Muscle layer of duodenum (tissue), 2 donors: ENCODE data around the gene SEC23IP.

Source experiments
- H3K27ac ChIP-seq: one replicate; pipeline ENCODE4 v1.7.0; 2013; ENCODE audit warnings: mild to moderate bottlenecking, low read length
- H3K27me3 ChIP-seq: one replicate; pipeline ENCODE4 v1.7.0; 2013; ENCODE audit warnings: low read depth, mild to moderate bottlenecking, control low read depth, low read length
- H3K36me3 ChIP-seq, 2 donors: one replicate each; pipeline ENCODE4 v1.7.0; 2013; ENCODE audit warnings: low read length in 2 of 2, control low read depth in 1 of 2, mild to moderate bottlenecking in 1 of 2; ENCODE audit not compliant: insufficient read depth in 2 of 2, control insufficient read depth in 1 of 2
- H3K4me1 ChIP-seq, 2 donors: one replicate each; pipeline ENCODE4 v1.7.0; 2013; ENCODE audit warnings: low read length in 2 of 2, mild to moderate bottlenecking in 2 of 2, control low read depth in 1 of 2, moderate library complexity in 1 of 2; ENCODE audit not compliant: insufficient read depth in 2 of 2, control insufficient read depth in 1 of 2
- H3K4me3 ChIP-seq, 2 donors: one replicate each; pipeline ENCODE4 v1.7.0; 2013; ENCODE audit warnings: low read length in 2 of 2, low read depth in 1 of 2, mild to moderate bottlenecking in 1 of 2
- H3K9me3 ChIP-seq, 2 donors: one replicate each; pipeline ENCODE4 v1.7.0; 2013; ENCODE audit warnings: low read length in 2 of 2, control low read depth in 1 of 2, mild to moderate bottlenecking in 1 of 2; ENCODE audit not compliant: control insufficient read depth in 1 of 2
- donor health status: healthy.

The SEC23IP gene

GRCh38 chr10:119908166-119908565 lies 15.6 kb downstream of the SEC23IP start:
- Histone ChIP-seq H3K9me3 (no peaks in the 10 kb centered on the region), H3K27me3 (no peaks in the 10 kb centered on the region), H3K36me3 (peaks cover 29 to 50% of the 10 kb centered on the region in 2 donors), H3K4me3 (no peak overlapping the region), H3K4me1 (no peaks in the 10 kb centered on the region), H3K27ac (no peak overlapping the region)

DNA sequence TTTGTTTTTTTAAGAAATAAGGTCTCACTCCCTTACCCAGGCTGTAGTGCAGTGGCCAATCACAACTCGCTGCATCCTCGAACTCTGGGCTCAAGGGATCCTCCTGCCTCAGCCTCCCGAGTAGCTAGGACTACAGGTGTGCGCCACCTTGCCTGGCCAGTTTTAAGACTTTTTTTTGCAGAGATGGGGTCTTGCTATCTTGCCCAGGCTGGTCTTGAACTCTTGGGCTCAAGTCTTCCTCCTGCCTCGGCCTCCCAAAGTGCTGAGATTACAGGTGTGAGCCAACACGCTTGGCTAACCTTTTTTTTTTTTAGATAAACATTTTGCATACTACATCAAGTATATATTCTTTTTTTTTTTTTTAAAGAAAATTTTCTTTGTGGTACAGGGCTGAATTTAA lies 18.2 kb downstream of the SEC23IP start:
- no peaks in the 10 kb centered on the region for H3K27me3 ChIP-seq
- H3K36me3 ChIP-seq = peaks cover 29 to 48% of the 10 kb centered on the region in 2 donors
- no peaks in the 10 kb centered on the region for H3K4me1 ChIP-seq
- H3K9me3 ChIP-seq = no peaks in the 10 kb centered on the region
- no peak overlapping the region for H3K4me3 ChIP-seq
- no peak overlapping the region for H3K27ac ChIP-seq

- Histone ChIP-seq H3K9me3 (no peaks in the 10 kb centered on the region), H3K27me3 (no peaks in the 10 kb centered on the region), H3K4me1 (no peaks in the 10 kb centered on the region), H3K36me3 (peaks cover 61 to 71% of the 10 kb centered on the region in 2 donors), H3K27ac (no peak overlapping the region), H3K4me3 (no peak overlapping the region)
Measured at GRCh38 chr10:119917777-119918176, 25.2 kb downstream of the SEC23IP start.

GRCh38 chr10:119919271-119919670 lies 26.7 kb downstream of the SEC23IP start:
- H3K4me1 ChIP-seq = no peaks in the 10 kb centered on the region
- H3K36me3 ChIP-seq = peaks cover 63 to 73% of the 10 kb centered on the region in 2 donors
- no peaks in the 10 kb centered on the region for H3K27me3 ChIP-seq
- no peak overlapping the region for H3K4me3 ChIP-seq
- H3K9me3 ChIP-seq = no peaks in the 10 kb centered on the region
- no peak overlapping the region for H3K27ac ChIP-seq

GRCh38 chr10:119919826-119920225 lies 27.3 kb downstream of the SEC23IP start:
- H3K4me3 ChIP-seq = no peak overlapping the region
- H3K36me3 ChIP-seq = peaks cover 59 to 72% of the 10 kb centered on the region in 2 donors
- no peaks in the 10 kb centered on the region for H3K4me1 ChIP-seq
- H3K27me3 ChIP-seq = no peaks in the 10 kb centered on the region
- no peak overlapping the region for H3K27ac ChIP-seq
- H3K9me3 ChIP-seq = no peaks in the 10 kb centered on the region

DNA sequence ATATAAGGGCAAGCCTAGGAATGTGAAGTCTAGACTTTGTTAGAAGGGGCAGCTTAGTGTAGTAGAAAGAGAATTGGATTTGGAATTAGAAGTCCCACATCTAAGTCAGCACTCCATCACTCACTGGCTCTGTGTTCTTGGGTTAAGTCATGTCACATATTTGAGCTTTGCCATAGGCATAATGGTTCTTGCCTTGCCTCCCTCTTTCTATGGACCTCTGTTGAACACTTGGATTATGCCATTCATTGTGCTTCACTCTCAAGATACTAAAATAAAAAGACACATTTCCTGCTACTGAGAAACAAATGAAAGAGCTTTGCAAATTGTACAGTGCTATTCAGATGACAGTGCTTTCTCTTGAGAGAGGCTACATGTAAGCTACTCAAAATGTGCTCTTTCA lies 35.9 kb downstream of the SEC23IP start:
- Histone ChIP-seq H3K27me3 (no peaks in the 10 kb centered on the region), H3K4me3 (no peak overlapping the region), H3K4me1 (no peaks in the 10 kb centered on the region), H3K36me3 (peaks cover 55 to 73% of the 10 kb centered on the region in 2 donors), H3K27ac (no peak overlapping the region), H3K9me3 (no peaks in the 10 kb centered on the region)

DNA sequence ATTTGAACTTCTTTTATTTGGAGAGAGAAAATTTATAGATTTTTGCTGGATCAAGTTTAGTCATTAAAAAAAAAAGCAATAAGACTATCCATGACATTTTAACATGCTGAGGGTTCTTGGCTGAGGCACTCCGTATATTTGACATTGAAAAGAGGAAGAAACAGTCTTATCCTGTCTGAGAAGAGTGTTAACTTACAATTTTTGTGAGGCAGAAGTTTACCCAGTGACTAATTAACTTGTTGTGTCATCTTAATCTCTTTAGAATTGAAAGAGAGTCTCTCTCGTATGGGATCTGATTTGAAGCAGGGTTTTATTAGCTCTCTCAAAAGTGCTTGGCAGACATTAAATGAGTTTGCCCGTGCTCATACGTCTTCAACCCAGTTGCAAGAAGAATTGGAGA lies 39.3 kb downstream of the SEC23IP start:
- no peak overlapping the region for H3K27ac ChIP-seq
- no peaks in the 10 kb centered on the region for H3K27me3 ChIP-seq
- H3K9me3 ChIP-seq = no peaks in the 10 kb centered on the region
- peaks cover 53 to 61% of the 10 kb centered on the region in 2 donors for H3K36me3 ChIP-seq
- H3K4me3 ChIP-seq = no peak overlapping the region
- no peaks in the 10 kb centered on the region for H3K4me1 ChIP-seq

DNA sequence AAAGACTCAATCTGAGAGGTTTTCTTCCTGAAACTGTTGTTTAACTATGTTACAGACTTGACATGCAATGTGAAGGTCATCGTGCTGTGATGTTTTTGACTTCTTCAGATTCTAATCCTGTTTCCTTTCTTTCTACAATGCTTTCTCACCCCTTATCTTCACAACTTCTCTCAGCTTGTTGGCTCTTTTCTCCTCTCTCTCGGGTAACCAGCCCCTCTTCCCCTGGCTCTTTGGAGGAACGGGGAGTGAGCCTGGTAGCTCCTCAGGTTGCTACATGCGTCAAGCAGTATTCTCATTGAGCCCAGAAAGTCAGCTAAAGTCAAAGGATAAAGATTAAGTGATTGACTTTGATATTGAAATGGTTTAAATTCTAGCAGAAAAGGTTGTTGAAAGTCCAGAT lies 40.1 kb downstream of the SEC23IP start:
- Histone ChIP-seq H3K9me3 (no peaks in the 10 kb centered on the region), H3K27ac (no peak overlapping the region), H3K4me1 (no peaks in the 10 kb centered on the region), H3K27me3 (no peaks in the 10 kb centered on the region), H3K36me3 (peaks cover 45 to 54% of the 10 kb centered on the region in 2 donors), H3K4me3 (no peak overlapping the region)

GRCh38 chr10:119933179-119933578 lies 40.6 kb downstream of the SEC23IP start:
- Histone ChIP-seq H3K4me1 (no peaks in the 10 kb centered on the region), H3K36me3 (peaks cover 41 to 48% of the 10 kb centered on the region in 2 donors), H3K9me3 (no peaks in the 10 kb centered on the region), H3K4me3 (no peak overlapping the region), H3K27me3 (no peaks in the 10 kb centered on the region), H3K27ac (no peak overlapping the region)

GRCh38 chr10:119940487-119940886 lies 48.0 kb downstream of the SEC23IP start:
- H3K4me1 ChIP-seq = no peaks in the 10 kb centered on the region
- no peak overlapping the region for H3K27ac ChIP-seq
- H3K36me3 ChIP-seq = peaks cover 26 to 51% of the 10 kb centered on the region in 2 donors
- no peaks in the 10 kb centered on the region for H3K9me3 ChIP-seq
- H3K27me3 ChIP-seq = no peaks in the 10 kb centered on the region
- H3K4me3 ChIP-seq = no peak overlapping the region

GRCh38 chr10:119942973-119943372 lies 50.4 kb downstream of the SEC23IP start:
- H3K36me3 ChIP-seq = peaks cover 22 to 46% of the 10 kb centered on the region in 2 donors

DNA sequence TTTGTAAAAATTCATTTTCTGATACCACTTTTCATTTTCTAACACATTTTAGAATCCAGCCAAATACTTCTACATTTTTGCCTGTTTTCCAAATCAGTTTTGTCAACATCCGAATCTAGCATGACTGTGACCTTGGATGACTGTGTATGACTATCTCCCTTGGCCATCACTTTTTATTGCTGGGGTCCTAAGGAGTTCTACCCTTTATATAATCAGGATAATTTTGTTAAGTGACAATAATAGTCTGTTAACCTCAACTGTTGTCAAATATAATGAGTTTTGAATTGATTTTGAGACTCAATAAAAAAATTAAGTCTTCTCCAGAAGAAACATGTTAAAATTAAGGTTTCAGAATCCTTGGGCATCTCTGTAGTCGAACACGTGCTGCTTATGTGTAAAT lies 53.3 kb downstream of the SEC23IP start:
- Histone ChIP-seq H3K27me3 (no peaks in the 10 kb centered on the region), H3K4me1 (peaks cover 0 to 5% of the 10 kb centered on the region in 2 donors), H3K36me3 (peaks cover 17 to 34% of the 10 kb centered on the region in 2 donors), H3K9me3 (no peaks in the 10 kb centered on the region), H3K4me3 (no peak overlapping the region), H3K27ac (no peak overlapping the region)

More at GRCh38 chr10:119942973-119943372, 50.4 kb downstream of the SEC23IP start:
- Histone ChIP-seq H3K27me3 (no peaks in the 10 kb centered on the region), H3K4me1 (peaks cover 0 to 5% of the 10 kb centered on the region in 2 donors), H3K4me3 (no peak overlapping the region), H3K9me3 (no peaks in the 10 kb centered on the region), H3K27ac (no peak overlapping the region)
